Left renal pelvis (tissue), 4 donors: Measurements from ENCODE around the gene EIPR1. TPM values are rescaled to one million over a fixed set of nuclear protein-coding genes. Genes with fewer than 3 reads are reported as not detected.
"Not testable (repeated sequence)": the region's sequence is repeated elsewhere in the genome, so short reads cannot be mapped to it uniquely, and the experiment has no call there.

Experiments used
- DNase-seq, 4 donors: peaks; one replicate each; pipeline ENCODE4 v3.0.0-alpha.2; 2013; ENCODE audit warnings: low read depth in 4 of 4, low spot score in 3 of 4
- polyA plus RNA-seq, 4 donors: library from polyadenylated mRNA; unstranded; fragments of 120-200 nt; gene quantifications; one replicate each; pipeline ENCODE4 v1.2.1, GENCODE V29; 2013; ENCODE audit not compliant: insufficient read length in 4 of 4

Gene EIPR1
- polyA plus RNA-seq, 4 donors: 16.8 to 27.5 (median 22.7) TPM

DNA sequence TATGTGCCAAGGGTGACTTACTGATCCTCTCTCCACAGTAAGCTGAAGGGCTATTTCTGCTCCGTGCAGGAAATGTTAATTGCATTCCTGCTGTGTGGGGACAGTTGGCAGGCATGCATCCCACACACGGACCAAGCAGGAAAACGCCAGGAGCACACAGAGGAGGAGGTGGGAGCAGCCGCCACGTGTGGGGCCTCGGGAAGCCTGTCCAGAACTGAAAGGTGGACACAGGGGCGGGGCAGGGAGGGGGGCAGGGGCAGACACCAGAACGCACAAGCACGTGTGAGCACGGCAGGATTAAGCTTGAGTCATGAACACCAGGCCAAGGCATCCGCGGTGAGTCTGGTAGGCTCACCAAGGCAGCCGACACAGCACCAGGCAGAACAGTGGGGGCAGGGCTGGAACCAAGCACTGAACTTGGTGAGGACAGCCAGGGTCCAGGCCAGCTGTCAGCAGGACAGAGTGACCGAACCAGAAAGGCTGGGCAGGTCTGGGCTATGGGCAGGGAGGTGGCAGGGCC is 177.1 kb downstream of the EIPR1 start:
- DNase-seq: no peak

DNA sequence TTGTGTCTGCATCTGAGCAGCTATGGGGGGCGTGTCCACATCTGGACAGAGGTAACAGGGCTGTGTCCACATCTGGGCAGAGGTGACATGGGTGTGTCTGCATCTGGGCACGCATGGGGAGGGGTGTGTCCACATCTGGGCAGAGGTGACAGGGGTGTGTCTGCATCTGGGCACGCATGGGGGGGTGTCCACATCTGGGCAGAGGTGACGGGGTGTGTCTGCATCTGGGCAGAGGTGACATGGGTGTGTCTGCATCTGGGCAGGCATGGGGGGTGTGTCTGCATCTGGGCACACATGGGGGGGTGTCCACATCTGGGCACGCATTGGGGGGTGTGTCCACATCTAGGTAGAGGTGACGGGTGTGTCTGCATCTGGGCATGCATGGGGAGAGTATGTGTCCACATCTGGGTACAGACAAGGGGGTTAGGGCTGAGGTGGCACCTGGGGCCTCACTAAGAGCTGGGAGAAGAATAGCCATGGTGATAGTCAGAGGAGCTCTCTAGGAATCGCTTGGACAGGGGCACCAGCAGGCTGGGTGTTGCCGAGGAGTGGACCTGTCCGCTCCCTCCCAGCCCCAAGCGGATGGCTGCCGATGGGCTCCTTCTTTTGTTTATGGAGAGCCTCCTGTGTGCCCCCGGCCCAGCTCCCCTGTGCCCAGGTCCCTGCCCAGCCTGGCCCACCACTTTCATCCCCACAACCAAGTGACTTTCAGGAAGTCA is 177.8 kb downstream of the EIPR1 start:
- no peak for DNase-seq

DNA sequence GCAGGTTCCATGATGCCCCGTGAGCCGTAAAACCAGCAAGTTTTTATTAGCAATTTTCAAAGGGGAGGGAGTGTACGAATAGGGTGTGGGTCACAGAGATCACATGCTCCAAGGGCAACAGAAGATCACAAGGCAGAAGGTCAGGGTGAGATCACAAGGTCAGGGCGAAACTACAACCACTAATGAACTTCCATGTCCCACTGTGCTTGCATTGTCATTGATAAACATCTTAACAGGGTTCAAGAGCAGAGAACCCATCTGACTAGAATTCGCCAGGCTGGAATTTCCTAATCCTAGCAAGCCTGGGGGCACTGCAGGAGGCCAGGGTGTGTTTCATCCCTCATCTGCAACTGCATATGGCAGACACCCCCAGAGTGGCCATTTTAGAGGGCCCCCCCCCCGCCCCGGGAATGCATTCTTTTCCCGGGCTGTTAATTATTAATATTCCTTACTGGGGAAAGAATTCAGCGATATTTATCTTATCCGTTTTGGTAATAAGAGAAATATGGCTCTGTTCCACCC is 178.9 kb downstream of the EIPR1 start:
- not testable (repeated sequence) for DNase-seq

DNA sequence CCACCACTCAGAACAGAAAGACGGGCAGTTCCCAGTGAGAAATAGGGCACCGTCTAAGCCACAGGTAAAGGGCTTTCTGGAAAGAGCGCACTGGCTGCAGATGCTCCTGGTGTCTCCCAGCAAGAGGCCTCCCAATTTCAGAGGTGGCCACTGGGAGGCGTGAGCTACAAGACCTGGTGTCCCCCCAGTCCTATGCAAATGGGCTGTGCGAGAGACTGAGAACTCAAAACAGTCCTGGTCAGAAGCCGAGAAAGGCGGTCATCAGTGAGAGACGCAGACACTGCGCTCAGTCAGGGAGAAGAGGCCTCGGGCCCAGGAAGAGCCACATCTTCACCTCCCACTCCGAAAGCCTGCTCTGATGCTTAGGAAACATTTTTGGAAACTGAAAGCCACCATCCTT is 179.5 kb downstream of the EIPR1 start:
- DNase-seq: no peak

DNA sequence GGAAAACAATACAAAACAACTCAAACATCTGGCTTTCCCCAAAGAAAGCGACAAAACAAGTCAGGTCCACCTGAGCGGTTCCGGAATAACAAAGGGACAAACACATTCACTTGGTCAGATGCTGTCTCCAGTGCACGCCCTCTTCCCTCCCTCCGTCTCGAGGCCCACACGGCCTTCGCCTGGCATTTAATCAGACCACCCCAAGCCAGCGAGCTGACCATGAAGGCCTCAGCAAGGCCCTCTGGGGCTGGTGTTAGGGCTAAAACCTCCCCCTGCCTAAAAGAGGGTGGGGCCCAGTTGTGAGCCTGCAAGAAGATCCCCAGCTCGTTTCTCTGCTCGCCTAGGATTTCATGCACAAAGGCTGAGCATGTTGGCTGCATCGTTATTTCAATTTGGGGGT is 180.3 kb downstream of the EIPR1 start:
- no peak for DNase-seq

DNA sequence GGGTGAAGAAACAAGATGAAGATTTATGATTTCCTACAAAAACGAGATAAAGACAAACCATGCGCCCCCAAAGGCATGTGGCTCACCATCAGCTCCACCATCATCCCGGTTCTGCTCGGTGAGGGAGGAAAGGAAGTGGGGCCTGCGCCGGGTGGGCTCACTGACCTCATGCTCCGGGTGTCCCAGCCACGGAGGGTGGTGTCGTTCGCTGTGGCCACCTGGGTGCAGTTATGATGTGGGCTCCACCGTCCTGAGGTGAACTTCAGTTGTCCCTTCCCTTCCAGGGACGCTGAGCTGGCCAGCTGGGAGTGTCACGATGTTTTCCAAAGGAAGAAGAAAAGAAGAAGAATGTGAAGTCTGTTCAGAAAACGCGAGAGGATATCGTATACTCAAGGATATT is 180.9 kb downstream of the EIPR1 start:
- no peak for DNase-seq

DNA sequence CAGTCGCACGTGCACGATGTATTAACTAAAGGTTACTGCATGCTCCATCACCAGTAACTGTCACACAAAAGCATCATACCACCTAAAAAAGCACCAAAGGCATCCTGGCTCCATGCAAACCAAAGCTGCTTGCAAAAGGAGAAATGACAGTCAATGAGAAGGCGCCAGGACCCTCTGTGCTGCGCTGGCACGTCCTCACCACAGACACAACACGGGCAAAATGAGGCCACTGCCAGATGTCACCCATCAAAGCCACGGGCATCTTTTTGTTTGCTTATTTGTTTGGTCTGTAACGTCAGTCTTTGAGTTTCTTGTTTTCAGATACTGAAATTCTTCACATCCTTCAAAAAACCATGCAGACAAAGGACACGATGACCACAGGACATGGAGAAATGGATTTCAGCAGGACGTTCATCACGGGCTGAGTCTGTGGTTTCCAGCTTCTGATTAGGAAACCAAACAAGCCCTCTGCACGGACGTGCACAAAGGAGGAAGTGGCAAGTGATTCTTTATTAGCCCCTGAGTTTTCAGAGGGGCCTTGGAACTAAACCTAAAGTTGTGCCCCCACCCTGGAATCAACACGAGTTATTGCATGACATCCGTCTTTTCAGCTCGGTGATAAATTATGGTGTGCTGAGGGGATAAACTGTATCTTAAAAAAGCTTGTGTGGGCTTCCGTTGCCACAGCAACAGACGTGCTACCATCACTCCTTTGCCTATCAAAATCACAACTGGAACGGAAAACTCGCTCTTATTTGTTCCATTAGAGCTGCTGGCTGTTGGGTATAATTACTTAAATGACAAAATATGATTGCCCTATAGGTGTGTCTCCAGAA is 181.8 kb downstream of the EIPR1 start:
- no peak for DNase-seq

DNA sequence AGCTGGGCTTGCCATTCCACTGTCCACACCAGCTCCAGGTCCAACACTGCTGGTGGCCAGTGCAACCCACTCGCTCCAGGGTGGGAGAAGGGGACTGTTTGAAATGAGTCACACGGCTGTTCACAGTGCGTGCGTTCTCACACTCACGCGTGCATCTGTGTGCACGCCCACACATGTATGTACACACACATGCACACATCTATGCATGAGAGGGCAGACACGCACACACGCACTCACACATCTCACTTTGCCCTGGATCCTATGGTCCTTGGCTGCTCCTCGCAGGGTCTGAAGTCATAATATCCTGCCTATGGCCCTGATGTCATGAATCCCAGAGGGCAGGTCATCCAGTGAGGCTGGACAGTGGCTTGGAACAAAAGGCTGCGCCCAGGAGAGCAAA is 182.8 kb downstream of the EIPR1 start:
- DNase-seq: no peak

DNA sequence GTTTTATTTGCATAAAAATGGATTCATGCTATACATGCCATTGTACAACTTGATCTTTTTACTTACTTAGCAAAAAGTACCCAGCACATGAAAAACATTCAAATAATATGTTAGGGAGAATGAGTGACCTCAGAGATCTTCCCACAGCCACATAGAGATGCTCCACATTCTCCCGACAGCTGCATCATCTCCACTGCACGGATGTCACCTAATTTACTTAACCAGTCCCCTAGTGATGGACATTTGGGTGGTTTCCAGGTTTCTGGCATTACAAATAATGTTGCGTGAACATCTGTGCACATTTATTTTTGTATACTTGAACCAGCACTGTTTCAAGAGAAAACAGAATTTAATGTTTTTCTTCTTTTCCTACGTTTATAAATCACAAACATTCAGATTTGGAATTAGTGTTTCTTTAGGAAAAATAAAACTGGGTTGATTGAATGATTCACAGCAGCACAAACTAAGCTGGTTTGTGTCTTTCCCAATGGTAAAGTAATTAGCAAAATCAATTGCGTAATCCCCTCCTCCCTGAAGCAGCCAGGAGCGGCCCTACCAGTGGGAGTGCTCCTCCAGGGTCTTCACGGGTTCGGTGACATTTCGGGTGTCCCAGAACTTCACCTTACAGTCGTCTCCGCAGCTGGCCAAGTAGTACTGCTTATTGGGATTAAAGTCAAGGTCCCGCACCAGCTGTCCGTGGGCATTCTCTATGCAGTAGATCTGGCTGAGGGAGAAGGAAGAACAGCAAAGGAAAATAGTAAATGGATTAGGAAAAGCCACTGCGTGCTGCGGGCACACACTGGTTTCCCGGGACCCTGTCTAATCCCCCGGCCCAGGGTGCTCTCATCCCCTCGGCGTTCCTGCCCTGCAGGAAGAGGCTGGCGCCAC is 183.9 kb downstream of the EIPR1 start:
- no peak for DNase-seq

DNA sequence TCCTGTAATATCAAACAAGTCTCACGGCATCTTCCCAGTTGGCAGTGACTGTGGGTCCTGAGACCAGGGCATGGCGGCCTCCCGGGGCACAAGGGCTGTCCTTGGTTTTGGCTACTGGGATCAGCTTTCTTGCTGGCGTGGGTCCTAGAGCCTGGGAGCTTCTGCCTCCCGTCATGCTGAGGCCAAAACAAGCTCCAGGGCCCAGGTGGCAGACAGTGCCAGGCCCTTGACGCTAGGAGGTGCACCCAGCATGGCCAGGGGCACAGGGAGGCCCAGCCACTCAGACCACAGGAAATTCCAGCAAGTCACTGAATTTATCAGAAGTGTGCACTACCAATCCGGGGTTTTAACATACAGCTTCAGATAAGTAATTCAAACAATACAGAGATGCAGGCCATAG is 184.7 kb downstream of the EIPR1 start:
- DNase-seq: no peak

DNA sequence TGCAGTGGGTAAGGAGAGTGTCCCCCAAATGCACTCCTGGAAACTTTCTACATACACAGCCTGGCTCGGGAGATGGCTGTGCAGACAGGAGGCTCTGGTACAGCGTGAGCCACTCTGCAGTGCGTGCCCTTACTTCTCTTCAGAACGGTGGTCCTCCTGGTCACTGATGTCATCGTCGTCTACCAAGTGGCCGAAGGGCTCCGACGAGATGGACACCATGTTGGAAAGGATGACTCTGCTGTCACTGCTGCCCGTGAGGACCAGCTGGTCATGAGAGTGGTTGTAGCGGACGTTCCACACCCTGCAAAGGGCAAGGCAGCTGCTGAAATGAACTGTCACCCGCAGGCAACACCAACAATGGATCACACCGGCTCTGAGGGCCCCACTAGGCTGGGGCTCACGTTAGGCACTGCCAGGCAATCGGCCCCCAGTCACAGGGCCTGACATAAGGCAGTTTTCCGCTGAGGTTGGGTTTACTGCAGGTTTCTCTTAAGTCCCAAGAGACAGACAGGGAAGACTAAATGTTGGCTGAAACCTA is 185.3 kb downstream of the EIPR1 start:
- no peak for DNase-seq

DNA sequence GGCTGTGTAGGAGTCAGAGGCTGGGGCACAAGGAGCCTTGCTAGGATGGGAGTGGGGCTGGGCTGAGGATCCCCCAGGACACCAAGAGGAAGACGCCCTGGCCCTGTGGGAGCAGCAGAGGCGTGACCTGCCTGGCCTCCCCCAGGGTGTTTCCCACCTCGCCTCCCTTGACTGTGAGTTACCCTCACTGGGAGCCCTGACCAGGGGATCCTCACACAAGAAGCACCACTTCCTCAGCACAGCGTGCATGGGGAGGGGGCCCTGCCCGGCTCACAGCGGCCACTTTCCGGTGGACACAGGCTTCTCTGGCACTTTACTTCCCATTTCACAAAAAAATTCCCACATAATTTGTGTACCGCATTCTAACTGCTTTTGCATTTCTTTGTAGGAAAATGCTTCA is 187.7 kb downstream of the EIPR1 start:
- DNase-seq: no peak

DNA sequence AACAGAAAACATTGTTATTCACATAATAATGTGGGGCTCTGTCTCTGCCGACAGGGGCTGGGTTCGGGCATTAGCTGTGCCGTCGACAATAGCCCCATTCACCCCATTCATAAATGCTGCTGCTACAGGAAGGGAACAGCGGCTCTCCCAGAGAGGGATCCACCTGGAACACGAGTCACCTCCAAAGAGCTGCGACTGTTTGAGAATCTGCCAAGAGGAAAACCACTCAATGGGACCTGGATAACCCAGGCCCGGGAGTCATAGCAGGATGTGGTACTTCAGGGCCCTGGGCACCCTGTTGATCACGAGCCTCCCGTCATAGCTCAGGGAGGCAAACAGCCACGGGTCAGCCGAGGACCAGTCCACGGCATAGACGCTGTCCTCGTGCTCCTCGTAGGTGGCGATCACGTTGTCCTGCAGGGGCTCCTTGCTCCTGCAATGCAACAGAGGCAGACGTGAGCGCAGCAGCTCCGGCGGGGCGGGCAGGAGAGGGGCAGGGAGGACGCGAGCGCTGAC is 188.5 kb downstream of the EIPR1 start:
- no peak for DNase-seq

DNA sequence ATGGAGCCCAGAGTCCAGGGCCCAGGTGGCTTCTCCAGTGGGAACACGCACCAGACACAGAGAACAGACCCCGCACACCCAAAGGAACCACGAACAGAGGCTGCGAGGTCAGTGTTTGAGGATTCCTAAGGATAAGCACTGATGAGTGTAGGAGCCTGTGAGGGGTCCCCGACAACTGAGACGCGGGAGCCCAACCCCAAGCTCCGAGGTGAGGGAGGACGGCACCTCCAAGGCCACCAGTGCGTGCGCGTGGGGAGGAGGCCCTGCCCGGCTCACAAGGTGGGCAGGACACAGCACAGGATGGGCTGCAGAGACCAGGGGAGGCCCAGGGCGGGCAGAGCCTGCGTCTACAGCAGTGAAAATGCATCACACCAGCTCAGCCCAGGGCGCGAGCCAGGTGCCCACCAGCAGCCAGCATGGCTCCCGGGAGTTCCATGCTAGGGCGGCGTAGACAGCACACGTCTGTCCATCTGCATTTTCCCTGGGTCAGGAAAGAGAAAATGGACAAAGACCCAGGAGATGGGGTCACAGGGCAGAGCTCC is 189.1 kb downstream of the EIPR1 start:
- DNase-seq: no peak

DNA sequence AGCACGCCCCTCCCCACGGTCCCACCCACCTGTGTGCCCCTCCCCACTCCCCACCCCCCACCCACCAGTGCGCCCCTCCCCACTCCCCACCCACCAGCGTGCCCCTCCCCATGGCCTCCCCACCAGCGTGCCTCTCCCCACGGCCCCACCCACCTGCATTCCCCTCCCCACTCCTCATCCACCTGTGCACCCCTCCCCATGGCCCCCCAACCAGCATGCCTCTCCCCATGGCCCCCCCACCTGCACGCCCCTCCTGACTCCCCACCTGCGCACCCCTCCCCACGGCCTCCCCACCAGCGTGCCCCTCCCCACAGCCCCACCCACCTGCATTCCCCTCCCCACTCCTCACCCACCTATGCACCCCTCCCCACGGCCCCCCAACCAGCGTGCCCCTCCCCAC is 190.2 kb downstream of the EIPR1 start:
- DNase-seq: no peak

DNA sequence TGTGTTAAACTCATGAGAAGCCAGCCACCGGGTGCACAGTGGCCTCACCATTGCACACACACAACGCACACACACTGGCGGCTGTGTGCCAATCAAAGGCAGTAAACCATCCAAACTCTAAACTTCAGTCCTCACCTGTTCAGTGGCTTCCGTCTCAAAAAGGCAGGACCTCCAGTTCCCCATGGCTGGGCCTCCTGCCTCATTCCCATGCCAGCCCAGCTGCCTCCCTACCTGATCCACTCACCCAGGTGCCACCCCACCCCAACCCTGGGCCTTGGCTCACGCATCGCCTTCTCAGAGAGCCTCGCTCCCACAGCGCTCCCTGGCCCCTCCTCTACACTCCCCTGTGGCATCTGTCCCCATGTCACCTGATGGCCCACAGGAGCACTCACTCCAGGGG is 190.9 kb downstream of the EIPR1 start:
- no peak for DNase-seq

DNA sequence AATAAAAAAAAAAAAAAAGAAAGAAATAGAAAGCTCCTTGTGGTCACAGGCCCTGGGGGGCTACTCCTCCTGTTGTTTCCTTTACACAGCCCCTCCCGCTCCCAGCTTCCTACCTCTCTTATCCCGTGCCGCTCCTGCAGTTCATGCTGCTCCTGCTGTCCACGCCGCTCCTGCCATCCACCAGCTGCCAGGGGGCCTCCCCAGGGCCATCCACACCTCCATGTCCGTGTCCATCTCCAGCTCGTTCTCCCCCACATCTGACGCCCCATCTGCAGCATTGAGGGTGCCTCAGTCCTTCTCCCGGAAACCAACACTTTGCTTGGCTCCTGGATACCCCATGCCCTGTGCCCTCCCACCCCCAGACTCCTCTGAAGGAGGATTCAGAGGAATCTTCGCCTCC is 191.7 kb downstream of the EIPR1 start:
- no peak for DNase-seq

DNA sequence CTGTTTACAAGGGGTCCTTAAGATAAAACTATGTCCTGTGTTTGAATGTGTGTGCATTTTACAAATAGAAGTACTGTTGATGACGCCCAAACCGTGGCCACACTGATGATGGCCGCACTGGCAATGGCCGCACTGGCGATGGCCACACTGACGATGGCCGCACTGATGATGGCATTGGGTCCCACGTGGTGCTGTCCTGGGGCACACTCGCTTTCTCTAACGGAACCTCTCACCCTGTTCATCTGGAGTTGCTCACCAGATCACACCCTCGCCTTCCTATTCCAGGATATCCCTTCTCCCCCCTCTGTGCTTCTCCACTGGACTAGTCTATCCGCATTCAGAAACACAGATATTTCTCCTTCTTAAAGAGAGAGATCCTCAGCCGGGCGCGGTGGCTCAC is 192.4 kb downstream of the EIPR1 start:
- DNase-seq: no peak

DNA sequence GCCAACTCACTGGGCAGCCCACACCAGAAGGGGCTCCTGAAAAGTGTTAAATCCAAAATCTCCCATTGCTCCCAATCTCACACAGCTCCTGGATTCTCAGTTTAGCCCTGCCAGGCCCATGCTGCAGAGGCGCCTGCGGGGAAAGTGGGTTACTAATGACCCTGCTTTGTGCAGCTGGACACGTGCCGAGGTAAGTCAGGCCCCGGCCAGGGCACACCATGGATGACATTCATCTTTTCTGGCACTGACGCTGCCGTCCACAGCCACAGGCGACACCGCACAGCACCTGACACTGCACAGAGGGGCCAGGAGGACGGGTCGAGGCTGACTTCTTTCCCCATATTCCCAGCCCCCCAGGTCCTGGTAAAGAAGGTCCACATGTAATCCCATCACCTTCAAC is 193.5 kb downstream of the EIPR1 start:
- DNase-seq: no peak

DNA sequence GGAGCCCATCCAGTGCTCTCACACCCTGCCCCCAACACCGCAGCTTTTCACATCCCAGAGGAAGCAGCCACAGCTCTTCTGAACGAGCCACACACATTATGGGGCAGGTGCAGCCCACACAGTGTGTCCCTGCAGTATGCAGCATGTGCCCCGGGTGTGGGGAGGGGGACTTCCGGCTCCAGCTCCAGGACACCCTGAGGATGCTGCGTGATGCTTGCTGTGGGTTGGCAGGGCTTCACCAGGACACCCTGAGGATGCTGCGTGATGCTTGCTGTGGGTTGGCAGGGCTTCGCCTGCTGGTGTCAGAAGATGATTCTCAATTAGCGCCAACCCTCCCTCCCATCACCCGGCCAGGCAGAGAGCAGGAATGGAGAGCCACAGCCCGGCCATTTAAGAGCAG is 193.9 kb downstream of the EIPR1 start:
- DNase-seq: no peak
